Activated naive CD4-positive, alpha-beta T cell treated with anti-CD3 and anti-CD28 coated beads, Interleukin-2, amount 50 U/mL, for 72 hours (primary cell): ENCODE data around the gene CUL9. TPM values are rescaled to one million over a fixed set of nuclear protein-coding genes. Genes with fewer than 3 reads are reported as not detected.
A peak's percentile ranks its signal among the peaks of the same experiment; 100 is the strongest.

Experiments
- ATAC-seq, 2 donors: fragments of 150-1000 bp; cut with Tn5 transposase; 2 replicates each; pipeline ENCODE4 v1.10.0; 2021; ENCODE audit warnings: mild to moderate bottlenecking in 2 of 2, moderate library complexity in 2 of 2
- DNase-seq, 2 donors: peaks; one replicate each; pipeline ENCODE4 v3.0.0; 2021 to 2022; ENCODE audit warnings: low spot score in 2 of 2
- H3K27ac Mint-ChIP-seq, 2 donors: one replicate each; pipeline ENCODE4 v1.8.0; 2022; ENCODE audit warnings: mild to moderate bottlenecking in 2 of 2, mixed read lengths in 2 of 2
- H3K36me3 Mint-ChIP-seq, 2 donors: one replicate each; pipeline ENCODE4 v1.8.0; 2022; ENCODE audit warnings: mixed read lengths in 2 of 2
- H3K9me3 Mint-ChIP-seq, 2 donors: one replicate each; pipeline ENCODE4 v1.8.0; 2022; ENCODE audit warnings: mixed read lengths in 2 of 2
- total RNA-seq, 2 donors: library from RNA; stranded (reverse); gene quantifications; one replicate each; pipeline ENCODE4 v1.2.3, GENCODE V29; 2022

The CUL9 gene
- total RNA-seq, 2 donors from 2014 or later, result 45.7 to 88.0 TPM

- ATAC-seq (no peak), DNase-seq (no peak)
- H3K36me3 Mint-ChIP-seq, result no peaks in the 10 kb centered on the region
- no peaks in the 10 kb centered on the region for H3K9me3 Mint-ChIP-seq
- H3K27ac Mint-ChIP-seq, result peak overlapping the region; percentile 18 to 31
These were observed 73.5 kb downstream of the CUL9 start for GRCh38 chr6:43255408-43256054.

DNA sequence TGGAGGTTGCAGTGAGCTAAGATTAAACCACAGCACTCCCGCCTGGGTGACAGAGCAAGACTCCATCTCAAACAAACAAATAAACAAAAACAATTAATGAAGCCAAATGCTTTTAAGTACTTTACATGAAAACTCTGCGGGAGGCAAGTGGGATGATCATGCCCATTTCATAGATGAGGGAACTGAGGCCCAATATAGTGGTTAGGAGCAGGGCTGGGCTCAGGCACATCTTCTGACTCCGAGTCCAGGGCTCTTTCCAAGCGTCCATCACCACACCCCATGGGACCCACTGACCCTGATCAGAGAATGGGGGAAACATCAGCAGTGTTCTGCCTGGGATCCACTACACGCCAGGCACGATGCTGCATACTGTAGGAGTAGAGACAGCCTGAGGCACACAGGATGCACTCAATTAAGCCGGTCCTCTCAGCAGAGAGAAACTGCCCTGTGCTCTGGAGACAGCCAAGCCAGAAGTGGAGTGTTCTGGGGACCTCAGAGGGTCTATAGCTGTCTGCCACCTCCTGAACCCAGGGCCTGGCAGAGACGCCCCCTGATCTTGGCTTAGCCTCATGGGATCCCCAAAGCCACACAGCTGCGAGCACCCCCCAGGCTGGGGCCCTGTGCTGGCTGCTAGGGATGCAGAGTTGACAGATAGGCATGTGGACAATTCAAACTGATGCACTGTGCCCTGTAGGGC is 74.8 kb downstream of the CUL9 start:
- Mint-ChIP-seq H3K36me3 (no peaks in the 10 kb centered on the region), H3K9me3 (no peaks in the 10 kb centered on the region), H3K27ac (peak overlapping the region in 1 of 2 donors; percentile 11)
- ATAC-seq, result no peak
- no peak for DNase-seq

DNA sequence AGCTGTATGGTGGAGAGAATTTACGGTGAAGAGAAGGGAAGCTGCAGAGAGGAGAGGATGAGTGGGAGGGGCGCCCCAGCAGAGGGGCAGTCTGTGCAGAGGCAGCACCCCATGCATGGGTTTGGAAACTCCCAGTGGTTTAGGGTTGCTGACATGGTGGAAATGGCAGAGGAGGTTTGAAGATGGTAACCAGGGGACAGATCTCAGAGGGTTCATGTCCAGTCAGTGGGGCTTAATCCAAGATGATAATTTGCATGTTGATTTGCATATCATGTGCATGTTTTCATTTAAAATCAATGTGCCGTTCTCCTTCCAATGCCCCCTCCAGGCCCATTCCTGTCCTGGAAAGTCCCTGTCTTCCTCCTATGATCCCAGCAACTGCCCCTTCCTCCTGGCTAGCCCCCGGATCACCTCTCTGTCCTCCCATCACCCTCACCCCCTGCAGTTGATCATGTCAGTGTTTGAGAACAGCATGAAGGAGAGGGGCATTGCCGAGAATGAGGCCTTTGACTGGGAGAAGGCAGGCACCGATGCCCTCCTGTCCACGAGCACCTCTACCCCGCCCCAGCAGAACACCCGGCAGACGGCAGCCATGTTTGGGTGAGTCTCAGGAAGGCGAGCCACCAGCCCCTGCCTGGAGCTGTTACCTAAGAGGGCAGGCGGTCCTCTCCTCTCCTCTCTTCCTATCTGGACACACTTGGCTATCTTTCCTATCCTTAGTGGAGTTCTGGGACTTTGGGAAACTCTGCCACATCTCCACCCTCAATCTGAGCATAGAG is 75.6 kb downstream of the CUL9 start:
- ATAC-seq, result no peak
- H3K9me3 Mint-ChIP-seq, result no peaks in the 10 kb centered on the region
- H3K36me3 Mint-ChIP-seq, result no peaks in the 10 kb centered on the region
- peak overlapping the region in 1 of 2 donors; percentile 11 for H3K27ac Mint-ChIP-seq
- no peak for DNase-seq

- Mint-ChIP-seq H3K9me3 (no peaks in the 10 kb centered on the region), H3K27ac (no peak overlapping the region), H3K36me3 (no peaks in the 10 kb centered on the region)
- DNase-seq, result no peak
- ATAC-seq, result no peak
These were observed 76.2 kb downstream of the CUL9 start for GRCh38 chr6:43258180-43258579.

DNA sequence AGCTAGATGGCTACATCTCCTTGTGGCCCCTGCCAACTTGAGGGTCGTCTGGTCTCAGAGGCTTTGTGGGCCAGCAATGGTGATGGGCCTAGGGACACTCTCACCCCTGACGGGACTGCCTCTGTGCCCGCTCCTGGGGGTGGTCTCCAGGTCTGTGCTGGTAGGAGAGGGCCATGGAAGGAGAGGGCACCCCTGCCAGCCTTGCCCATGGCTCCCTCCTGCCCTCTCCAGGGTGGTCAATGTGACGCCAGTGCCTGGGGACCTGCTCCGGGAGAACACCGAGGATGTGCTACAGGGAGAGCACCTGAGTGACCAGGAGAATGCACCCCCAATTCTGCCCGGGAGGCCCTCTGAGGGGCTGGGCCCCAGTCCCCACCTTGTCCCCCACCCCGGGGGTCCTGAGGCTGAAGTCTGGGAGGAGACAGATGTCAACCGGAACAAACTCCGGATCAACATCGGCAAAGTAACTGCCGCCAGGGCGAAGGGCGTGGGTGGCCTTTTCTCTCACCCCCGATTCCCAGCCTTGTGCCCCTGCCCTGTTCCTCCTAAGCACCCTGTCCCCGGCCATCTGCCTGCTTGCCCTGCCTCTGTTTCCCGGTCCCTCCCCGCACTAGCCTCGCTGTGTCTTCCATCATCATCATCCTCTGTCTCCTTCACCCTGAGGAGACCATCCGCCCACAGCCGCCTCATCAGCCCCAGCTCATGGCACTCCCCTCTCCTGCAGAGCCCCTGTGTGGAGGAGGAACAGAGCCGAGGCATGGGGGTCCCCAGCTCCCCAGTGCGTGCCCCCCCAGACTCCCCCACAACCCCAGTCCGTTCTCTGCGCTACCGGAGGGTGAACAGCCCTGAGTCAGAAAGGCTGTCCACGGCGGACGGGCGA is 77.1 kb downstream of the CUL9 start:
- ATAC-seq (no peak), DNase-seq (no peak)
- Mint-ChIP-seq H3K9me3 (no peaks in the 10 kb centered on the region), H3K27ac (no peak overlapping the region), H3K36me3 (no peaks in the 10 kb centered on the region)

DNA sequence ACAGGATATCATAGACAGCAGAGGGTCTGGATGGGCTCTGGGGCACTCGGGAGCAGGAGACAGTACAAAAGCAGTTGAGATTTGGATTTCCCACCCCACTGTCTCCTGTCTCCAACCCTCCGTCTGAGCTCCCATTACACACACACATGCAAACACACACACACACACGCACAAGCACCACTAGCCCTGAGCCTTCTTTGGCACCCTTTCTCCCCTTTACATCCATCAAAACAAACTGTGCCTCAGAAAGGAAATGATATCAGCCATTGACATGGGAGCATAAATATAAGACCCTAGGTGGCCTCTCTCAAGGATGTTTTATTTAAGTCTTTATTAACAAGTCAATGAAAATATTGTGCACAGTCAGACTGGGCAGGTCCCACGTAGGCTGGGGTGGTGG is 78.8 kb downstream of the CUL9 start:
- H3K36me3 Mint-ChIP-seq, result no peaks in the 10 kb centered on the region
- ATAC-seq (no peak), DNase-seq (no peak)
- no peaks in the 10 kb centered on the region for H3K9me3 Mint-ChIP-seq
- no peak overlapping the region for H3K27ac Mint-ChIP-seq

DNA sequence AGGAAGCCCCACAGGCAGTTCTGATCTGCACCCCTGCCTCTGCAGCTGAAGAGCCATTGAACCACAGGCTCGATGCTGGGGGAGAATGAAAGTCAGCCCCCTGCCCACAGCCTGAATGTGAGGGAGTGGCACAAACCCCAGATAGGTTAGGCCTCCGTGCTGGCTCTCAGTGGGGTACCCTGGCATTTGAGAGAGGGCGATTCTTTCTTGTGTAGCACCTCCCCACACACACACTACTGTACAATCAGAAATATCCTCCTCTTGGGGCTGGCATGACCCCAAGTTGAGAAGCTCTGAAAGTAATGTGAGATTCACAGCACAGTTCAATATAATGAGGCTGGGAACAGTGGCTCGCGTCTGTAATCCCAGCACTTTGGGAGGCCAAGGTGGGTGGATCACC is 79.2 kb downstream of the CUL9 start:
- no peak for DNase-seq
- H3K9me3 Mint-ChIP-seq, result no peaks in the 10 kb centered on the region
- no peak overlapping the region for H3K27ac Mint-ChIP-seq
- H3K36me3 Mint-ChIP-seq, result no peaks in the 10 kb centered on the region
- ATAC-seq, result no peak

- ATAC-seq, result no peak
These were observed 80.2 kb downstream of the CUL9 start for GRCh38 chr6:43262000-43262779.

GRCh38 chr6:43262780-43263313 is 80.9 kb downstream of the CUL9 start:
- no peaks in the 10 kb centered on the region for H3K36me3 Mint-ChIP-seq
- H3K9me3 Mint-ChIP-seq, result no peaks in the 10 kb centered on the region
- no peak overlapping the region for H3K27ac Mint-ChIP-seq
- DNase-seq (no peak), ATAC-seq (no peak)

More at GRCh38 chr6:43262000-43262779, 80.2 kb downstream of the CUL9 start:
- Mint-ChIP-seq H3K9me3 (no peaks in the 10 kb centered on the region), H3K36me3 (no peaks in the 10 kb centered on the region), H3K27ac (no peak overlapping the region)
- DNase-seq, result no peak

DNA sequence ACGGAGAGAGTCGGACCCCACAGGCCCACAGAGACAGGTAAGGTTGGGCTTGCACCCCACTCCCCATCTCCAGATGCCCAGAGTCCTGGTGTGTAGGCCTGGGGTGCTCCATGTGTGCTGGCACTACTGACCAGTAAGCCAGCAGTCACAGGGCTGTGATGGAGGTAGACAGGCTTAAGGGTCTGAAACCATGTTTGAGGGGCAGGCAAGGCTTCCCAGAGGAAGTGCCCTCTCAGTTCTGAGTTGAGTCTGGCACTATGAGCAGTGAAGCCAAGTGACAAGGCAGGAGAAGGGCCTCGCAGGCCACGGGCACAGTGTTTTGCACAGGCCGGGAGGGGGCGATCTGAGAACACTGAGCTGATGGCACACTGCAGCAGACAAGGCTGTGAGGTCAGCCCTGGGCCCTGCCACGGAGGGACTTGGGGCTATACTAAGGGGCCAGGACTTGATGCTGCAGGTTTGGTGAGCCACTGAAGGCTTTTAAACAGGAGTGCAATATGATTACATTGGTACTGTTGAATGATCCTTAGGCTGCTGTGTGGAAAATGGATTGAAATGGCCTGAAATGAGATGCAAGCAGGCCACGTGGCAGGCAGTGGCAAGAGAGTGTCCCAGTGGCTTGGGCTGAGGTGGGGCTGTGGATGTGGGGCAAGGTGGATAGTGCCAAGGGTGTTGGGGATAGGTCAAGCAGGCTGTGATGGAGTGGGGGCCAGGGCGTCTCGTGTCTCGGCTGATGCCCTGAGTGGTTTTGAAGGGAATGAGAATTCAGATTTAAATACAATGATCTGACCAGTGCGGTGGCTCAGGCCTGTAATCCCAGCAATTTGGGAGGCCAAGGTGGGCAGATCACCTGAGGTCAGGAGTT is 81.5 kb downstream of the CUL9 start:
- H3K9me3 Mint-ChIP-seq, result no peaks in the 10 kb centered on the region
- ATAC-seq (peak; percentile 96 to 98), DNase-seq (peak; percentile 73 to 78)
- no peaks in the 10 kb centered on the region for H3K36me3 Mint-ChIP-seq
- peak overlapping the region in 1 of 2 donors; percentile 73 for H3K27ac Mint-ChIP-seq

- Mint-ChIP-seq H3K27ac (no peak overlapping the region), H3K36me3 (no peaks in the 10 kb centered on the region), H3K9me3 (no peaks in the 10 kb centered on the region)
- DNase-seq (no peak), ATAC-seq (no peak)
These were observed 82.7 kb downstream of the CUL9 start for GRCh38 chr6:43264599-43265145.

DNA sequence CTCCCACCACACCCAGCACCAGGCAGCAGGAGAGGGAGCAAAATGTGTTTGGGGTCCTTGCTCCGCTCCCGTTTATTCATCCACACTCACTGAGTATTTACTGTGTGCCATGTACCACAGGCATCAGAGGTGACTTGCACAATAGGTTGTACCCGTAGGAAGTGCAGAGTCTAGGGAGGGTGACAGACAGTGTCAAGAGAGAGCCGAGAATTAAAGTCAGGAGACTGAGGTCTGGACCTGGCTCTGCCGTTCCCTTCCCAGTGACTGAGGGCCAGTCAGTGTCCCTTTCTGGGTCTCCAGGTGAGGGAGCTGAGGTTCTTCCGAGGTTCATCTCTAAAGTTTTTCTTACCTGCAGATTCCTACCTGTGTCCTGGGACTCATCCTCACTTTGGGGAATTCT is 83.6 kb downstream of the CUL9 start:
- no peak overlapping the region for H3K27ac Mint-ChIP-seq
- no peaks in the 10 kb centered on the region for H3K36me3 Mint-ChIP-seq
- DNase-seq, result no peak
- ATAC-seq, result no peak
- no peaks in the 10 kb centered on the region for H3K9me3 Mint-ChIP-seq

- H3K36me3 Mint-ChIP-seq, result no peaks in the 10 kb centered on the region
- ATAC-seq (no peak), DNase-seq (no peak)
- H3K27ac Mint-ChIP-seq, result no peak overlapping the region
- no peaks in the 10 kb centered on the region for H3K9me3 Mint-ChIP-seq
These were observed 85.8 kb downstream of the CUL9 start for GRCh38 chr6:43267619-43268354.

DNA sequence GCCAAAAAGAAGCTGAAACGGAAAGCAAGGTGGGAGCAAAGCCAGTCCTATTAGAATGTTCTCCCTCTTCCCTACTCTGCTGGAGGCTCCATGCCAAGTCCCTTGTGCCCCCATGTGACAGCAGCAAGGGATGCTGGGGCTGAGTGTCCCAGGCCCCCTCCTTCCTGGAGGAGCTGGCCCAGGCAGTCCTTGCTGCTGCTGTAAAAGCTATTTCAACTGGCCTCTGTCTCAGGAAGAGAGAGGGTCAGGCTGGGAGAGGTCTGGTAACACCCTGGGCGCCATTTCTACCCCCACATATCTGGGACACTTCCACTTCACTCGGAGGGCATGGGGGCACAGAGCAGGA is 86.3 kb downstream of the CUL9 start:
- H3K36me3 Mint-ChIP-seq, result no peaks in the 10 kb centered on the region
- no peaks in the 10 kb centered on the region for H3K9me3 Mint-ChIP-seq
- ATAC-seq, result no peak
- DNase-seq, result no peak
- H3K27ac Mint-ChIP-seq, result no peak overlapping the region
